Measurements from ENCODE around the gene BEX2. TPM values are rescaled to one million over a fixed set of nuclear protein-coding genes. Genes with fewer than 3 reads are reported as not detected.

BEX2 gene
- total and polyA plus RNA-seq, 12 donors: 0.37 to 5.4 (median 1.9) TPM; not detected in 1

- peak; percentile 65 to 93 (median 84) for ATAC-seq
- Histone ChIP-seq H3K9me3 (no peaks in the 10 kb centered on the region), H3K4me3 (peak overlapping the region; percentile 51 to 84 (median 72)), H3K27me3 (peaks cover 0 to 30% (median 0%) of the 10 kb centered on the region in 7 donors), H3K4me1 (peaks cover 0 to 10% (median 0%) of the 10 kb centered on the region in 9 donors), H3K27ac (peak overlapping the region; percentile 70 to 92 (median 86)), H3K36me3 (peaks cover 0 to 11% (median 0%) of the 10 kb centered on the region in 9 donors)
- 1 to 2% methylated on average over 13 of the region's 13 CpGs for WGBS, 2 donors
- peak; percentile 18 to 20 for DNase-seq
- TF ChIP-seq, protein P1, sequence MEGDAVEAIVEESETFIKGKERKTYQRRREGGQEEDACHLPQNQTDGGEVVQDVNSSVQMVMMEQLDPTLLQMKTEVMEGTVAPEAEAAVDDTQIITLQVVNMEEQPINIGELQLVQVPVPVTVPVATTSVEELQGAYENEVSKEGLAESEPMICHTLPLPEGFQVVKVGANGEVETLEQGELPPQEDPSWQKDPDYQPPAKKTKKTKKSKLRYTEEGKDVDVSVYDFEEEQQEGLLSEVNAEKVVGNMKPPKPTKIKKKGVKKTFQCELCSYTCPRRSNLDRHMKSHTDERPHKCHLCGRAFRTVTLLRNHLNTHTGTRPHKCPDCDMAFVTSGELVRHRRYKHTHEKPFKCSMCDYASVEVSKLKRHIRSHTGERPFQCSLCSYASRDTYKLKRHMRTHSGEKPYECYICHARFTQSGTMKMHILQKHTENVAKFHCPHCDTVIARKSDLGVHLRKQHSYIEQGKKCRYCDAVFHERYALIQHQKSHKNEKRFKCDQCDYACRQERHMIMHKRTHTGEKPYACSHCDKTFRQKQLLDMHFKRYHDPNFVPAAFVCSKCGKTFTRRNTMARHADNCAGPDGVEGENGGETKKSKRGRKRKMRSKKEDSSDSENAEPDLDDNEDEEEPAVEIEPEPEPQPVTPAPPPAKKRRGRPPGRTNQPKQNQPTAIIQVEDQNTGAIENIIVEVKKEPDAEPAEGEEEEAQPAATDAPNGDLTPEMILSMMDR (IDR thresholded peaks at IDR 0.05): no peak
- intact Hi-C loops (cut with DNase I): loop anchor here in 1 of 10 donors (10.0 kb wide), 1 partner anchor 1752 kb away; no protein-coding TSS in a partner anchor
Observed at GRCh38 chrX:103356858-103357257, 46.1 kb upstream of the BEX2 start.

DNA sequence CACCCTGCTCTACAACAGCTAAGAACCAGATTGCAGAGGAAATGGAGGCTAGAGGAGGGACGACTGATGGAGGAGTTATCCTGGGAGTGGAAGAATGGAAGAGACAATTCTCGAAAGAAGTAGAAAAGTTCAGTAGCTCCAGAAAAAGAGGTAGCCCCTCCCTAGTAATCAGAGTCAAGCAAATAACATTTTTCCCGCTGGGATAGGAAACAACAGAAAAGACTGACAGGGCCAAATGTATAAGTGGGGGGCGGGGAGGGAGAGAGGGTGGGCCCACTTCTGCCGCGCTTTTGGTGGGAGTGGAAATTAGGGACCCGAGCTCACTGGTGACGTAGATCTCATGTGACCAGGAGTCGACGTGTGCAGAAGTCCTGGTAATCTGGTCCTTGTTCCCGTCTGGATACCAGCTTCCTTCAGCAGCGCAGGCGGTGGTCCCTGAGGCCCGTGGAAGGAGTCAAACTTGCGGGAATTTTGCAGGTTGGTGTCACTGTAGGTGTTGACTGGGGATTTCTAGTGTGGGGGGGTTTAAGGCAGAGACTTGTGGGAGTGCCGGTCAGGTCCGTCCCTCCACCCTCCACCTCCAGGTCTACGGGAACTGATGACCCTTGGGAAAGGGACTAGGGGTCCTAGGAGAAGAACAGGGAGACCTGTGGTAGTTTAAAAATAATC lies 45.5 kb upstream of the BEX2 start, which contains the start of gene TCEAL9:
TSS of gene TCEAL9 (plus strand) at position 377 of the 669 bp plus-strand sequence. CDS start 1,179 bp downstream, outside the sequence.
- peak; percentile 85 to 98 (median 97) for ATAC-seq
- peaks cover 0 to 11% (median 0%) of the 10 kb centered on the region in 9 donors for H3K36me3 ChIP-seq
- peak; percentile 28 to 78 for DNase-seq
- peaks cover 0 to 30% (median 0%) of the 10 kb centered on the region in 7 donors for H3K27me3 ChIP-seq
- intact Hi-C loops (cut with DNase I): loop anchor here in 1 of 10 donors (10.0 kb wide), 1 partner anchor 1751 kb away; no protein-coding TSS in a partner anchor
- H3K27ac ChIP-seq: peak within 1 kb of the TSS; percentile 70 to 92 (median 86)
- H3K4me3 ChIP-seq: peak within 1 kb of the TSS; percentile 51 to 84 (median 72)
- 0 to 1% methylated on average over 18 of the region's 18 CpGs for WGBS, 2 donors
- H3K9me3 ChIP-seq: no peaks in the 10 kb centered on the region
- TF ChIP-seq, protein P1 (IDR thresholded peaks at IDR 0.05): no peak
- peaks cover 0 to 10% (median 0%) of the 10 kb centered on the region in 9 donors for H3K4me1 ChIP-seq

DNA sequence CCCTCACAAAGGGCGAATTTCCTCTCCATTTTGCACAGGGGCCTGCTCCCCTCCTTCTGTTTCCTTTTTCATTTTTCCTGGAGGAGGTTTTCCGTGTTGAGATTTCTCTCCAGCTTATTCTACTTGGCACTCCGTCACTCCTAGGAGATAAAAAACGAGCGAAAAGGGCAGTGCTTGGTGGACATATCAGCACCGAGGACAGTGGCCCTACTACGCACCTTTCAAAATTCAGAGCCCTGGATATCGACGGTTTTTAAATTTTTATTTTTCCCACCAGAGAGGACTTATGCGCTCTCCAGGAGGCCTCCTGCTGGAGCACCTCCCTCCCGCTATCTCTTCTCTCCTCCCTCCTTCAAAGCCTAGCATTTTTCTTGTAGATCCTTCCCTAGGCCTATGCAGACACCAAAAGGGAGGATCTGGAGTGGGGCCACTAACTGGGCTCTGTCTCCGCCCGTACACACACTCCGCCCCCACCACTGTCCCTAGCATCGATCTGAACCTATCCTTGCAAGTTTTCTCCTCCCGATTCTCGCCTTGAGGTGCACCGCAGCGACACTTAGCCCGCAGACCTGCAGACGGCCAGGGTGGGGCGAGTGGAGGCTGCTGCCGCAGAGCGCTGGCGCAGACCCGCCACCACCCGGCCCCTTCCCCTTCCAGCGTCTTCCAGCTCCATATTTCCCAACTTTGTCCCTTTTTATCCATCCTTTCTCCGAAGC lies 37.0 kb upstream of the BEX2 start:
- Histone ChIP-seq H3K36me3 (no peaks in the 10 kb centered on the region), H3K4me3 (no peak overlapping the region), H3K9me3 (no peaks in the 10 kb centered on the region), H3K27ac (no peak overlapping the region), H3K4me1 (no peaks in the 10 kb centered on the region), H3K27me3 (peaks cover 0 to 63% (median 0%) of the 10 kb centered on the region in 7 donors)
- 39 to 60% methylated on average over 29 of the region's 29 CpGs for WGBS, 2 donors
- TF ChIP-seq, protein P1 (IDR thresholded peaks at IDR 0.05): no peak
- intact Hi-C loops (cut with DNase I): loop anchor here in 3 of 10 donors (2.0 to 10.0 kb wide), 3 partner anchors 57 to 133 kb away; partner anchors contain the start of gene BEX4 (in 1 of the 3)
- ATAC-seq: no peak
- no peak for DNase-seq

GRCh38 chrX:103344606-103345005 lies 33.8 kb upstream of the BEX2 start:
- TF ChIP-seq, protein P1 (IDR thresholded peaks at IDR 0.05): no peak
- no peak overlapping the region for H3K27ac ChIP-seq
- DNase-seq (no peak), ATAC-seq (peak in 1 of 8 donors; percentile 39)
- no peaks in the 10 kb centered on the region for H3K36me3 ChIP-seq
- H3K4me1 ChIP-seq: no peaks in the 10 kb centered on the region
- H3K9me3 ChIP-seq: no peaks in the 10 kb centered on the region
- whole genome bisulfite sequencing, 2 donors: 52 to 69% methylated on average over 2 of the region's 2 CpGs
- peaks cover 0 to 54% (median 0%) of the 10 kb centered on the region in 7 donors for H3K27me3 ChIP-seq
- intact Hi-C loops (cut with DNase I): loop anchor here in 3 of 10 donors (5.0 to 10.0 kb wide), 3 partner anchors 60 to 130 kb away; partner anchors contain the start of gene BEX4 (in 1 of the 3)
- H3K4me3 ChIP-seq: no peak overlapping the region

Measured in heart right ventricle (tissue), 16 donors.